GM19328 (cell line): ENCODE data around the gene THSD4.

ENCODE experiments used
- ATAC-seq: cut with Tn5 transposase; IDR thresholded peaks from one replicate; pipeline ENCODE4 v1.9.1; 2021; ENCODE audit warnings: mild to moderate bottlenecking, moderate library complexity; ENCODE audit not compliant: unreplicated experiment

Gene THSD4

GRCh38 chr15:71508081-71508682 is 392.9 kb downstream of the THSD4 start:
- no peak for ATAC-seq

DNA sequence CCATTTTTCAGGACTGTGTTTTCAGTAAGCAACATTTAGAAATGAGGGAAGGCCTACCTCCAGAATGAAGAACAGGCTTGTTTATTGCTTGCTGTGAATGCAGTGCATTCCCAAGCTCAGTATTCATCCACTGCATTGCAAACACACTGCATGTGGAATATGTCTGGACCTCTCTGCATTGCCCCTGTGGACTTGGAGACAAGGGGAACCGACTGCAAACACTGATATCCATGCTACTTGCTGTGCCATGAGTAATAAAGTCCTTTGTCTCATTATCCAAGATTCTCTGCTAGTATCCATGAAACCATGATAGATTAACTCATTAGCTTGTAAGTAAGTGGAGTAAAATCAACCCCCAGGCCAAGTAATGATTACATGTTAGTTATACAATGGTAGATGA is 393.9 kb downstream of the THSD4 start:
- no peak for ATAC-seq

DNA sequence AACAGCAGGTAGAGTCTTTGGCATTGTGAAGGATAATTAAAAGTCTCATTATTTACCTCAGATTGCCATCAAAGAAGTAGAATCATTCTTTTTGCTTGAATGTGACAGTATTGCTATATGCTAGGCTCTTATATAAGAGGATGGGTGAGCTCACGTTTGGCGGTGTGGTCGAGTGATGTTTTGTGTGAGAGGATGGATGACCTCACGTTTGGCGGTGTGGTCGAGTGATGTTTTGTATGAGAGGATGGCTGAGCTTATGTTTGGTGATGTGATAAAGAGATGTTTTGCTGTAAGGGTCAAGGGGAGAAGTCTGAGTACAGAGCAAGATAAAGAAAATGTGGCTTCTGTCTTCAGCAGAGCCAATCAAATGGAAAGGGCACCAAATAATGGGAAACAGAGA is 395.5 kb downstream of the THSD4 start:
- no peak for ATAC-seq

- ATAC-seq: no peak
These were observed 396.8 kb downstream of the THSD4 start for GRCh38 chr15:71511796-71512681.

- no peak for ATAC-seq
These were observed 397.4 kb downstream of the THSD4 start for GRCh38 chr15:71512682-71513006.

DNA sequence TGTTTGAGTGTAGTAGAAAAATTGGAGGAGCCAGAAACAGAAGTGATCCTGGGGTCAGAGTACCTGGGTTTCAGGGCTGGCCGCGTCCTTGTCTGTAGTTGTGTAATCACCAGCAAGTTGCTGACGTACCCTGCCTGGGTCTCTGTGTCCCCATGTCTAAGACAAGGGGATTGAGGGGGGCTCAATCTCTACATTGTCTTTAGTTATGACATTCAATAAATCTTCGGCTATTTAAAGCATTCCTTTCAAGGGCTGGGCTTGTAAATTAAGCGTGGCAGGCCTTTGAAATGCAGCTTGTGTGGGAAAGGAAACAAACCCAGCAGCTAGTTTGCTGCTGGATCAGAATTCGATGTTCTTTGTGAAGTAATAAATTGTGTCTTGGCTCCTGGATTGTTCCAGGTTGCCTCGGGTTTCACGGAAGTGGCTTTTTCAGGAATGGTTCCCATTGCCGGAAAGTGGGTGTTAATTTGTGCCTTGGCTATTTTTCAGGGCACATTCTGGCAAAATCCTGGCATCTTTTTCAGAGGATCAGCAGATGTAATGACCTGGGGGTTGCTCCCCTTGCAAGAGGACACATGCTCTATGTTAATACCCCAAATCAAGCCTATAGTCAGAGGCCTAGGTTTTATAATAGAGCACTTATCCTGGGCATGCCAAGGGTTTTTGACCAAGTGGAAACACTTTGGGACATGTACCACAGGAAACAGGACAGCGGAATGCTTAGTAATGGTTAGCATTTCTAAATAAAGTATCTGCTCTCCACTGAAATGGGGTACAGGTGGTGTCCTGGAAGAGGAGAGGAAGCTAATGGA is 400.3 kb downstream of the THSD4 start:
- no peak for ATAC-seq

GRCh38 chr15:71517751-71518150 is 402.5 kb downstream of the THSD4 start:
- no peak for ATAC-seq

GRCh38 chr15:71518661-71519060 is 403.4 kb downstream of the THSD4 start:
- no peak for ATAC-seq

GRCh38 chr15:71526060-71526820 is 411.0 kb downstream of the THSD4 start:
- no peak for ATAC-seq

- ATAC-seq: no peak
These were observed 414.1 kb downstream of the THSD4 start for GRCh38 chr15:71529361-71529760.

DNA sequence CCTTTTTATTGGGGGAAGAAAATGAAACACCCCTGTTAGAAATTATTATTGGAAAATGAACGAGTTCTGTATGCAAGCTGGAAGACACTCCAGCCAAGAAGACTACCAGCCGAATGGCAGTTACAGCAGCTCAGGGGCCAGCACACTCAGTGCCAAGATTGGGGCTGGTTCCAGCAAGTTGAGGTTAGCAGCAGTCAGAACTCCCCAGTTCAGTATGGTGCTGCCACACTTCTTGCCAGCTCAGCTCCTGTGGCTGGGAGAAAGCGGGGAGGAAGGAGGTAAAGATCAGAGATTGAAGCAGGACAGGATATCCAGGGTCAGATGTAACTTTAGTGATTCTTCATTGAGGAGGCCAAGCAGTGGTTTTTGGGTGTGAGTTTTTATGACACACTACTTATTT is 414.8 kb downstream of the THSD4 start:
- ATAC-seq: no peak

- ATAC-seq: no peak
These were observed 417.7 kb downstream of the THSD4 start for GRCh38 chr15:71532994-71533393.

- ATAC-seq: no peak
These were observed 422.9 kb downstream of the THSD4 start for GRCh38 chr15:71538181-71538580.

DNA sequence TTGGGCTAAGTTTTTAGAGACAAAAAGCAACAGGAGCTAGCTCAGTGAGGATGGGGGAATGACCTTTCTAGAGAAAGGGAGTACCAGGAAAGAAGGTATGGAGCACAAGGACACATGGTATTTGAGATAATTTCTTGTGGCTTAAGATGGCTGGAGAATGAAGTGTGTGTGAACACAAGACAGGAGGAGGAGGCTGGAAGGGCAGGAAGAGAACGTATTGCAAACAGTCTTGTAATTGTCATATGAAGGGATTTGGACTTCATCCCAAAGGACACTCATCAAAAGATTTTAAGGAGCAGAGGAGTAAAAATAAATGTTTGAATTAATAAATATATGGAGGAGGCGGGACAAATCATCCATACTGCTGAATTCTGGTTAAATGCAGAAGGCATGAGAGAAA is 426.5 kb downstream of the THSD4 start:
- ATAC-seq: no peak

DNA sequence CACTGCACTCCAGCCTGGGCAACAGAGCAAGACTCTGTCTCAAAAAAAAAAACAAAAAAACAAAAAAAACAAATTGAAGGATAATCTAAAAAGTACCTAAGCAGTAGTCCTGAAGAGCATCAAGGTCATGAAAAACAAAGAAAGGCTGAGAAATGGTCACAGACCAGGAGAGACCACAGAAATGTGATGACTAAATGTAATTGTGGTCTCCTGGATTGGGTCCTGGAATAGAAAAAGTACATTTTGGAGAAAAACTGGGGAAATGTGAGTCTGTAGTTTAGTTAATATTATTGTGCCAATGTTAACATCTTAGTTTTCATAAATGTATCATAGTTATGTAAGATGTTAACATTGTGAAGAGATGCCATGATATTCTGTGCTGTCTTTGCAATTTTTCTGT is 427.6 kb downstream of the THSD4 start:
- ATAC-seq: no peak

DNA sequence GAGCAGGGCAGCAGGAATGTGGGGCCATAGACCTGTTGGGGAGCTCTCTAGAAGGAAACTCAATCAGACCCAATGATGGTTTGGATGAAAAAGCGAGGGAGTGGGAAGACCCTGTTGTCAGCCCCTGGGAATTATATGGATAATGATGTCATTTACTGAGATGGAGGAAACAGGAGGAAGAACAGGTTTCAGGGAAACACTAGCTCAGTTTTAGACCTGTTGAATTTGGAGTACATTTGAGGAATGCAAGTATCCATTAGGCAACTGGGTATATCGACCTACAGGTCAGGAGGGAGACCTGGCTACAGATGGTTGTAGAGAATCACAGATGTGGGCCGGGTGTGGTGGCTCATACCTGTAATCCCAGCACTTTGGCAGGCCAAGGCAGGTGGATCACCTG is 428.1 kb downstream of the THSD4 start:
- ATAC-seq: no peak

GRCh38 chr15:71545223-71545760 is 430.0 kb downstream of the THSD4 start:
- ATAC-seq: no peak

DNA sequence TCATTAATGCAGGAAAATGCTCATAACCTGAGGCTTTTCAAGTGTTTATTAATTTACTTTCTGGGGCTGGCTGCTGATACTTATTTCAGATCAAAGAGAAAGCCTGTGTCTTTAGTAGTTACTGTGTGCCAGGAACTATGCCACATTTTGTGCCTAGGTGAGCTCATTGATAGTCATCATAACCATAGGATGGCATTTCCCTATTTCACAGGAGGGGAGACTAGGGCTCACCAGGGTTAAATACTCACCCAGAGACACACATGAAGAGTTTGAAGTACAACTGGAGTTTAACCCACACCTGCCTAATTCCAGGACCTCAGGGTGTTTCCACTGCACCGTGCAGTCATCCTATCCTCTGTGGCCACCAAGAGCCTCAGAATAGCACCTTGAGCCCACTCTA is 430.7 kb downstream of the THSD4 start:
- ATAC-seq: no peak

- ATAC-seq: no peak
These were observed 431.7 kb downstream of the THSD4 start for GRCh38 chr15:71547011-71547410.

- no peak for ATAC-seq
These were observed 433.1 kb downstream of the THSD4 start for GRCh38 chr15:71548401-71548807.

- no peak for ATAC-seq
These were observed 433.8 kb downstream of the THSD4 start for GRCh38 chr15:71549091-71549490.
